ENCODE data around the gene MAD1L1.

GRCh38 chr7:2071133-2071832 is 161.5 kb downstream of the MAD1L1 start:
- TF ChIP-seq ZC3H4 (CRISPR knock-in tag; IDR thresholded peaks at IDR 0.05; ENCODE audit: borderline replicate concordance) (no peak), ZNF589 (CRISPR knock-in tag; conservative IDR thresholded peaks at IDR 0.05) (no peak), ZNF670 (CRISPR knock-in tag; IDR thresholded peaks at IDR 0.05; ENCODE audit: borderline replicate concordance) (no peak), POLR2AphosphoS5 (IDR thresholded peaks at IDR 0.05; ENCODE audit: low read depth, low read length) (no peak), LRRFIP1 (CRISPR knock-in tag; conservative IDR thresholded peaks at IDR 0.05) (no peak), CTCF (CRISPR knock-in tag; IDR thresholded peaks at IDR 0.05) (no peak), TAF1 (CRISPR knock-in tag; IDR thresholded peaks at IDR 0.05) (no peak)
- TF ChIP-seq, protein P1, sequence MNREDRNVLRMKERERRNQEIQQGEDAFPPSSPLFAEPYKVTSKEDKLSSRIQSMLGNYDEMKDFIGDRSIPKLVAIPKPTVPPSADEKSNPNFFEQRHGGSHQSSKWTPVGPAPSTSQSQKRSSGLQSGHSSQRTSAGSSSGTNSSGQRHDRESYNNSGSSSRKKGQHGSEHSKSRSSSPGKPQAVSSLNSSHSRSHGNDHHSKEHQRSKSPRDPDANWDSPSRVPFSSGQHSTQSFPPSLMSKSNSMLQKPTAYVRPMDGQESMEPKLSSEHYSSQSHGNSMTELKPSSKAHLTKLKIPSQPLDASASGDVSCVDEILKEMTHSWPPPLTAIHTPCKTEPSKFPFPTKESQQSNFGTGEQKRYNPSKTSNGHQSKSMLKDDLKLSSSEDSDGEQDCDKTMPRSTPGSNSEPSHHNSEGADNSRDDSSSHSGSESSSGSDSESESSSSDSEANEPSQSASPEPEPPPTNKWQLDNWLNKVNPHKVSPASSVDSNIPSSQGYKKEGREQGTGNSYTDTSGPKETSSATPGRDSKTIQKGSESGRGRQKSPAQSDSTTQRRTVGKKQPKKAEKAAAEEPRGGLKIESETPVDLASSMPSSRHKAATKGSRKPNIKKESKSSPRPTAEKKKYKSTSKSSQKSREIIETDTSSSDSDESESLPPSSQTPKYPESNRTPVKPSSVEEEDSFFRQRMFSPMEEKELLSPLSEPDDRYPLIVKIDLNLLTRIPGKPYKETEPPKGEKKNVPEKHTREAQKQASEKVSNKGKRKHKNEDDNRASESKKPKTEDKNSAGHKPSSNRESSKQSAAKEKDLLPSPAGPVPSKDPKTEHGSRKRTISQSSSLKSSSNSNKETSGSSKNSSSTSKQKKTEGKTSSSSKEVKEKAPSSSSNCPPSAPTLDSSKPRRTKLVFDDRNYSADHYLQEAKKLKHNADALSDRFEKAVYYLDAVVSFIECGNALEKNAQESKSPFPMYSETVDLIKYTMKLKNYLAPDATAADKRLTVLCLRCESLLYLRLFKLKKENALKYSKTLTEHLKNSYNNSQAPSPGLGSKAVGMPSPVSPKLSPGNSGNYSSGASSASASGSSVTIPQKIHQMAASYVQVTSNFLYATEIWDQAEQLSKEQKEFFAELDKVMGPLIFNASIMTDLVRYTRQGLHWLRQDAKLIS (CRISPR knock-in tag; IDR thresholded peaks at IDR 0.05) = no peak
- TF ChIP-seq, protein P2, sequence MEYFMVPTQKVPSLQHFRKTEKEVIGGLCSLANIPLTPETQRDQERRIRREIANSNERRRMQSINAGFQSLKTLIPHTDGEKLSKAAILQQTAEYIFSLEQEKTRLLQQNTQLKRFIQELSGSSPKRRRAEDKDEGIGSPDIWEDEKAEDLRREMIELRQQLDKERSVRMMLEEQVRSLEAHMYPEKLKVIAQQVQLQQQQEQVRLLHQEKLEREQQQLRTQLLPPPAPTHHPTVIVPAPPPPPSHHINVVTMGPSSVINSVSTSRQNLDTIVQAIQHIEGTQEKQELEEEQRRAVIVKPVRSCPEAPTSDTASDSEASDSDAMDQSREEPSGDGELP (IDR thresholded peaks at IDR 0.05; ENCODE audit: borderline replicate concordance, low read depth) = no peak
- TF ChIP-seq, protein P3, sequence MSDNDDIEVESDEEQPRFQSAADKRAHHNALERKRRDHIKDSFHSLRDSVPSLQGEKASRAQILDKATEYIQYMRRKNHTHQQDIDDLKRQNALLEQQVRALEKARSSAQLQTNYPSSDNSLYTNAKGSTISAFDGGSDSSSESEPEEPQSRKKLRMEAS (IDR thresholded peaks at IDR 0.05) = no peak

Measured in HepG2 (cell line).